ENCODE data around the gene SNX24.

DNA sequence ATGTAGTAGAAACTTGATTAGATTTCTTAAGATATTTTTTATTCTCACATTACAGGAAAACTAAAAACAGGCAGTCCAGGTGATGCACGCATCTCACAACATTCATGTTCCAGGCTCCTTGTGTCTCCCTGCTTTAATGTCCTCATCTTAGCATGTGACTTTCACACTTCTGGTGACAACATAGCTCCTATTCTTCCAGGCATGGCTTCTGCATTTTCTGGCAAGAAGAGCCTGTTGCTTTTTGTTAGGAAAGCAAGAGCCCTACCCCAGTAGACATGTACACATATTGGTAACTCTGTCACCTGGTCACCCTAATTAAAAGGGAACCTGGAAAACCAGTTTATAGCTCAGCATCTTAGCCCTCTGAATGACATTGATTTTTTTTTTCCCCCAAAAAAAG lies 98.6 kb downstream of the SNX24 start:
- TF ChIP-seq, protein P1, sequence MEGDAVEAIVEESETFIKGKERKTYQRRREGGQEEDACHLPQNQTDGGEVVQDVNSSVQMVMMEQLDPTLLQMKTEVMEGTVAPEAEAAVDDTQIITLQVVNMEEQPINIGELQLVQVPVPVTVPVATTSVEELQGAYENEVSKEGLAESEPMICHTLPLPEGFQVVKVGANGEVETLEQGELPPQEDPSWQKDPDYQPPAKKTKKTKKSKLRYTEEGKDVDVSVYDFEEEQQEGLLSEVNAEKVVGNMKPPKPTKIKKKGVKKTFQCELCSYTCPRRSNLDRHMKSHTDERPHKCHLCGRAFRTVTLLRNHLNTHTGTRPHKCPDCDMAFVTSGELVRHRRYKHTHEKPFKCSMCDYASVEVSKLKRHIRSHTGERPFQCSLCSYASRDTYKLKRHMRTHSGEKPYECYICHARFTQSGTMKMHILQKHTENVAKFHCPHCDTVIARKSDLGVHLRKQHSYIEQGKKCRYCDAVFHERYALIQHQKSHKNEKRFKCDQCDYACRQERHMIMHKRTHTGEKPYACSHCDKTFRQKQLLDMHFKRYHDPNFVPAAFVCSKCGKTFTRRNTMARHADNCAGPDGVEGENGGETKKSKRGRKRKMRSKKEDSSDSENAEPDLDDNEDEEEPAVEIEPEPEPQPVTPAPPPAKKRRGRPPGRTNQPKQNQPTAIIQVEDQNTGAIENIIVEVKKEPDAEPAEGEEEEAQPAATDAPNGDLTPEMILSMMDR (IDR thresholded peaks at IDR 0.05): no peak
- TF ChIP-seq EZH2 (IDR thresholded peaks at IDR 0.05): no peak

All from neural progenitor cell (in vitro differentiated cells).